C4-2B (cell line): ENCODE measurements around the gene MTFP1.

Source experiments
- ZFX ChIP-seq: fragments of 450-650 bp; IDR thresholded peaks from 2 replicates; pipeline ENCODE4 v1.6.1; 2017
- TF ChIP-seq, protein P1 (sequence below): fragments of 450-650 bp; conservative IDR thresholded peaks from 2 replicates; pipeline ENCODE4 v1.5.1; 2017; ENCODE audit warnings: mild to moderate bottlenecking

DNA sequence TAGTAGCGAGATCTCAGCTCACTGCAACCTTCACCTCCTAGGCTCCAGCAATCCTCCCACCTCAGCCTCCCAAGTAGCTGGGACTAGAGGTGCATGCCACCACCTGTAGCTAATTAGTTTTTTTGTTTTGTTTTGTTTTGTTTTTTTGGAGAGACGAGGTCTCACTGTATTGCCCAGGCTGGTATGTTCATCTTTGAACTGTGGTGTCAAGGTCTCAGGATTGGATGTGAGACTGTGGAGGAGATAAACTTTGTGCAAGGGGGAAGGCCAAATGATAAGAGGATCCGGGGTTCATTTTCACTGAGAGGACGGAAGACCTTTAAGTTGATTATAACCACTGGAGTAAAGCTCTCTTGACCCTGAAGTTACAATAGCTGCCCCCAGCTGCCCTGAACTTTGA is 19.8 kb upstream of the MTFP1 start:
- TF ChIP-seq, protein P1, sequence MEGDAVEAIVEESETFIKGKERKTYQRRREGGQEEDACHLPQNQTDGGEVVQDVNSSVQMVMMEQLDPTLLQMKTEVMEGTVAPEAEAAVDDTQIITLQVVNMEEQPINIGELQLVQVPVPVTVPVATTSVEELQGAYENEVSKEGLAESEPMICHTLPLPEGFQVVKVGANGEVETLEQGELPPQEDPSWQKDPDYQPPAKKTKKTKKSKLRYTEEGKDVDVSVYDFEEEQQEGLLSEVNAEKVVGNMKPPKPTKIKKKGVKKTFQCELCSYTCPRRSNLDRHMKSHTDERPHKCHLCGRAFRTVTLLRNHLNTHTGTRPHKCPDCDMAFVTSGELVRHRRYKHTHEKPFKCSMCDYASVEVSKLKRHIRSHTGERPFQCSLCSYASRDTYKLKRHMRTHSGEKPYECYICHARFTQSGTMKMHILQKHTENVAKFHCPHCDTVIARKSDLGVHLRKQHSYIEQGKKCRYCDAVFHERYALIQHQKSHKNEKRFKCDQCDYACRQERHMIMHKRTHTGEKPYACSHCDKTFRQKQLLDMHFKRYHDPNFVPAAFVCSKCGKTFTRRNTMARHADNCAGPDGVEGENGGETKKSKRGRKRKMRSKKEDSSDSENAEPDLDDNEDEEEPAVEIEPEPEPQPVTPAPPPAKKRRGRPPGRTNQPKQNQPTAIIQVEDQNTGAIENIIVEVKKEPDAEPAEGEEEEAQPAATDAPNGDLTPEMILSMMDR: no peak
- no peak for TF ChIP-seq ZFX
